H1 (cell line): ENCODE results near the gene PIBF1.

Experiments used
- EP300 ChIP-seq, 2 experiments: IDR thresholded peaks; 1 replicate in 1 of 2; 2 replicates in 1 of 2; pipeline ENCODE4 v1.6.1; 2011 to 2012; ENCODE audit warnings: low read depth in 2 of 2, low read length in 2 of 2, mild to moderate bottlenecking in 2 of 2, borderline replicate concordance in 1 of 2, inconsistent platforms in 1 of 2, moderate library complexity in 1 of 2
- EZH2 ChIP-seq: fragments of 200-600 bp; sonication (generic); IDR thresholded peaks from 2 replicates; pipeline ENCODE4 v1.7.1; 2012; ENCODE audit warnings: low read depth, mild to moderate bottlenecking, moderate library complexity, low read length, inconsistent platforms; ENCODE audit not compliant: severe bottlenecking
- FOSL1 ChIP-seq: IDR thresholded peaks from 2 replicates; pipeline ENCODE4 v1.6.1; 2011; ENCODE audit warnings: mild to moderate bottlenecking, low read depth, low read length, moderate library complexity; ENCODE audit not compliant: insufficient read depth
- HDAC6 ChIP-seq: IDR thresholded peaks from one replicate; pipeline ENCODE4 v1.7.1; 2012; ENCODE audit warnings: low read depth, mild to moderate bottlenecking, inconsistent platforms, low read length, moderate library complexity
- POLR2A ChIP-seq, 2 experiments: IDR thresholded peaks; 1 replicate in 1 of 2; 2 replicates in 1 of 2; pipeline ENCODE4 v1.6.1; 2011; ENCODE audit warnings: low read depth in 2 of 2, low read length in 2 of 2, mild to moderate bottlenecking in 2 of 2; ENCODE audit errors: control extremely low read depth in 1 of 2
- RAD21 ChIP-seq, 2 experiments: IDR thresholded peaks in 1 of 2; conservative IDR thresholded peaks in 1 of 2; 2 replicates each; pipeline ENCODE4 v1.6.1; 2011; ENCODE audit warnings: low read depth in 2 of 2, low read length in 2 of 2, improper control_type of control experiment in 1 of 2, inconsistent platforms in 1 of 2, mild to moderate bottlenecking in 1 of 2, moderate library complexity in 1 of 2
- RBBP5 ChIP-seq: IDR thresholded peaks from 2 replicates; pipeline ENCODE4 v1.7.1; 2012; ENCODE audit warnings: low read depth, mild to moderate bottlenecking, inconsistent platforms, low read length, moderate library complexity, borderline replicate concordance
- RNF2 ChIP-seq: fragments of 200-900, 300-1000 bp; sonication (generic); IDR thresholded peaks from 2 replicates; pipeline ENCODE4 v1.7.1; 2016; ENCODE audit warnings: borderline replicate concordance, low read depth, mild to moderate bottlenecking, antibody characterized with exemption, low read length; ENCODE audit not compliant: poor library complexity, severe bottlenecking; ENCODE audit errors: missing control alignments
- SAP30 ChIP-seq: fragments of 300-600 bp; sonication (generic); IDR thresholded peaks from 2 replicates; pipeline ENCODE4 v1.7.1; 2012; ENCODE audit warnings: low read length, moderate library complexity, mild to moderate bottlenecking, inconsistent platforms; ENCODE audit not compliant: insufficient read depth, insufficient replicate concordance
- SIN3A ChIP-seq, 2 experiments: IDR thresholded peaks in 1 of 2; conservative IDR thresholded peaks in 1 of 2; 2 replicates each; pipeline ENCODE4 v1.6.1; 2011 to 2012; ENCODE audit warnings: low read length in 2 of 2, improper control_type of control experiment in 1 of 2, low read depth in 1 of 2, mild to moderate bottlenecking in 1 of 2
- SP2 ChIP-seq: IDR thresholded peaks from 2 replicates; pipeline ENCODE4 v1.6.1; 2012; ENCODE audit warnings: mild to moderate bottlenecking, low read length, inconsistent platforms
- TAF1 ChIP-seq: IDR thresholded peaks from 2 replicates; pipeline ENCODE4 v1.6.1; 2011; ENCODE audit warnings: mild to moderate bottlenecking, low read depth, low read length
- TAF7 ChIP-seq: optimal IDR thresholded peaks from 2 replicates; pipeline ENCODE3; 2011; ENCODE audit warnings: low read depth, mild to moderate bottlenecking, inconsistent platforms, low read length, moderate library complexity, borderline replicate concordance
- TF ChIP-seq, protein P1 (sequence below), 3 experiments: IDR thresholded peaks; 1 replicate in 2 of 3; 2 replicates in 1 of 3; pipeline versions ENCODE4 v1.5.1 to v1.6.1; 2011; ENCODE audit warnings: low read length in 3 of 3, mild to moderate bottlenecking in 3 of 3, inconsistent platforms in 2 of 3, low read depth in 1 of 3, moderate library complexity in 1 of 3; ENCODE audit not compliant: insufficient read depth in 1 of 3; ENCODE audit errors: control extremely low read depth in 1 of 3

DNA sequence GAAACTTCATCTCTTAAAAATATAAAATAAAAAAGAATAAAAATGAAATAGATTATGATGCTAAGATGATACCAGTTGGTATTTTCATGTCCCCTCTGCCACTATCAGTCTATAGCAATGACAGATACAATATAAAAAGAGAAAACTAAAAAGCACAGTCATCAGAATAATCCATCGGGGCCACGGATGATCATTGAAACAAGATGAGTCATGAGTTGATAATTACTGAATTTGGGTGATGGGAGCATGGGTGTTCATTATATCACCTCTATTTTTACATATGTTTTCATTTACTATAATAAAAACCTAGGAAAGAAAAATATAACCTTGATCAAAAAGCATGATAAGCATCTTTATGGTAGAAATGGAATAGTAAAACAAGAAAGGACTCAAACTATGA, 41.1 kb downstream of the PIBF1 start:
- TF ChIP-seq POLR2A (IDR thresholded peaks at IDR 0.05; ENCODE audit: control extremely low read depth in 1 of 2, low read depth in 2 of 2, low read length in 2 of 2) = no peak
- TF ChIP-seq SAP30 = no peak
- no peak for TF ChIP-seq HDAC6
- TF ChIP-seq, protein P1, sequence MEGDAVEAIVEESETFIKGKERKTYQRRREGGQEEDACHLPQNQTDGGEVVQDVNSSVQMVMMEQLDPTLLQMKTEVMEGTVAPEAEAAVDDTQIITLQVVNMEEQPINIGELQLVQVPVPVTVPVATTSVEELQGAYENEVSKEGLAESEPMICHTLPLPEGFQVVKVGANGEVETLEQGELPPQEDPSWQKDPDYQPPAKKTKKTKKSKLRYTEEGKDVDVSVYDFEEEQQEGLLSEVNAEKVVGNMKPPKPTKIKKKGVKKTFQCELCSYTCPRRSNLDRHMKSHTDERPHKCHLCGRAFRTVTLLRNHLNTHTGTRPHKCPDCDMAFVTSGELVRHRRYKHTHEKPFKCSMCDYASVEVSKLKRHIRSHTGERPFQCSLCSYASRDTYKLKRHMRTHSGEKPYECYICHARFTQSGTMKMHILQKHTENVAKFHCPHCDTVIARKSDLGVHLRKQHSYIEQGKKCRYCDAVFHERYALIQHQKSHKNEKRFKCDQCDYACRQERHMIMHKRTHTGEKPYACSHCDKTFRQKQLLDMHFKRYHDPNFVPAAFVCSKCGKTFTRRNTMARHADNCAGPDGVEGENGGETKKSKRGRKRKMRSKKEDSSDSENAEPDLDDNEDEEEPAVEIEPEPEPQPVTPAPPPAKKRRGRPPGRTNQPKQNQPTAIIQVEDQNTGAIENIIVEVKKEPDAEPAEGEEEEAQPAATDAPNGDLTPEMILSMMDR (IDR thresholded peaks at IDR 0.05; ENCODE audit: control extremely low read depth in 1 of 3, insufficient read depth in 1 of 3, low read depth in 1 of 3, low read length in 3 of 3) = no peak
- no peak for TF ChIP-seq EZH2
- no peak for TF ChIP-seq SIN3A (conservative IDR thresholded peaks at IDR 0.05 in 1 of 2, IDR thresholded peaks at IDR 0.05 in 1 of 2; ENCODE audit: low read depth in 1 of 2, low read length in 2 of 2)
- no peak for TF ChIP-seq RNF2
- no peak for TF ChIP-seq TAF7
- TF ChIP-seq TAF1 = no peak
- no peak for TF ChIP-seq FOSL1
- no peak for TF ChIP-seq EP300 (IDR thresholded peaks at IDR 0.05; ENCODE audit: borderline replicate concordance in 1 of 2, low read depth in 2 of 2, low read length in 2 of 2)
- no peak for TF ChIP-seq SP2
- no peak for TF ChIP-seq RAD21 (IDR thresholded peaks at IDR 0.05 in 1 of 2, conservative IDR thresholded peaks at IDR 0.05 in 1 of 2; ENCODE audit: low read depth in 2 of 2, low read length in 2 of 2)
- no peak for TF ChIP-seq RBBP5
